Prostate gland (tissue), 2 donors: Measurements from ENCODE around the gene BAX.

Source experiments
- CTCF ChIP-seq, 4 experiments: fragments of 200-600 bp in 2 of 4; fragments of 450-650 bp in 2 of 4; sonication (generic) in 2 of 4; IDR thresholded peaks; 1 replicate in 3 of 4; 2 replicates in 1 of 4; pipeline ENCODE4 v1.5.1; 2016 to 2019; ENCODE audit warnings: antibody characterized with exemption in 4 of 4, mild to moderate bottlenecking in 2 of 4, moderate library complexity in 2 of 4
- POLR2A ChIP-seq: fragments of 450-650 bp; IDR thresholded peaks from one replicate; pipeline ENCODE4 v1.6.1; 2016; ENCODE audit warnings: antibody characterized with exemption, mild to moderate bottlenecking

GRCh38 chr19:49006905-49007304 is 52.2 kb downstream of the BAX start:
- no peak for TF ChIP-seq CTCF (IDR thresholded peaks at IDR 0.05)
- no peak for TF ChIP-seq POLR2A
